Measurements from ENCODE around the gene TEKT5. TPM values are rescaled to one million over a fixed set of nuclear protein-coding genes. Genes with fewer than 3 reads are reported as not detected.
A peak's percentile ranks its signal among the peaks of the same experiment; 100 is the strongest.

TEKT5 gene
- total RNA-seq, 1 donor = under 0.01 TPM

DNA sequence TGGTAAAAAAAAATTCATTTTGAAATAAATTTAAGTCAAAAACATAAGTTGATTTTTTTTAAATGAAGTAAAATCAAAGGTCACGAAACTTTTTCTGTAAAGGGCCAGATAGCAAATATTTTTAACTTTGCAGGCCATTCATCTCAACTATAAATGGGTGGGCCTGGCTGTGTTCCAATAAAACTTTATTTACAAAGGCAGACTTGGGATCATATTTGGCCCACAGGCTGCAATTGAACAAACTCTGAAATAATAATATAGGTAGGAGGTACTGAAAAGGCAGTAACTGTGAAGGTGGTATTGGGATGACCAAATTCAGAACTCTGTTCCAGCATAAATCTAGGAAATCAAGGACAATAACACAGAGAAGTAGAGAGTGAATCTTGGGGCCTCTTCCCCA is 102.1 kb downstream of the TEKT5 start:
- H3K4me3 ChIP-seq (ENCODE audit: low read depth, low read length) = no peak overlapping the region
- DNase-seq (ENCODE audit: low read depth) = no peak
- TF ChIP-seq, protein P1, sequence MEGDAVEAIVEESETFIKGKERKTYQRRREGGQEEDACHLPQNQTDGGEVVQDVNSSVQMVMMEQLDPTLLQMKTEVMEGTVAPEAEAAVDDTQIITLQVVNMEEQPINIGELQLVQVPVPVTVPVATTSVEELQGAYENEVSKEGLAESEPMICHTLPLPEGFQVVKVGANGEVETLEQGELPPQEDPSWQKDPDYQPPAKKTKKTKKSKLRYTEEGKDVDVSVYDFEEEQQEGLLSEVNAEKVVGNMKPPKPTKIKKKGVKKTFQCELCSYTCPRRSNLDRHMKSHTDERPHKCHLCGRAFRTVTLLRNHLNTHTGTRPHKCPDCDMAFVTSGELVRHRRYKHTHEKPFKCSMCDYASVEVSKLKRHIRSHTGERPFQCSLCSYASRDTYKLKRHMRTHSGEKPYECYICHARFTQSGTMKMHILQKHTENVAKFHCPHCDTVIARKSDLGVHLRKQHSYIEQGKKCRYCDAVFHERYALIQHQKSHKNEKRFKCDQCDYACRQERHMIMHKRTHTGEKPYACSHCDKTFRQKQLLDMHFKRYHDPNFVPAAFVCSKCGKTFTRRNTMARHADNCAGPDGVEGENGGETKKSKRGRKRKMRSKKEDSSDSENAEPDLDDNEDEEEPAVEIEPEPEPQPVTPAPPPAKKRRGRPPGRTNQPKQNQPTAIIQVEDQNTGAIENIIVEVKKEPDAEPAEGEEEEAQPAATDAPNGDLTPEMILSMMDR (IDR thresholded peaks at IDR 0.05; ENCODE audit: insufficient read depth, low read depth, low read length) = no peak

DNA sequence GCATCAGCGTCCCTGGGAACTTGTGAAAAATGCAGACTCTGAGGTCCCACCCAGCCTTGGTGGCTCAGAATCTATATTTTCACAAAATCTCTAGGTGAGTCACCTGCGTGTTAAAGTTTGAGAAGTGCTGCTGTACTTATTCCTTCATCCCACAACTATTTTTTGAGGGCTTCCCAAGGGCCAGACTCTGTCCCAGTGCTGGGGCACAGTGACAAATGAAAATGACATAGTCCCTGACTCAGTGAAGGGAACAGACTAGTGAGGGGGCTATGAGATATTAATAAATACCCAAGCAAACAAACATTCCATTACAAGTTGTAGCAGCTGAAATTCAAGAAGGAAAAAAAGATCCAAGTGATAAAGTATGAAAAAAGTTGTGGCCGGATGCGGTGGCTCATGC is 104.4 kb downstream of the TEKT5 start:
- TF ChIP-seq, protein P1 (IDR thresholded peaks at IDR 0.05; ENCODE audit: insufficient read depth, low read depth, low read length) = no peak
- no peak overlapping the region for H3K4me3 ChIP-seq (ENCODE audit: low read depth, low read length)
- DNase-seq (ENCODE audit: low read depth) = no peak

GRCh38 chr16:10589109-10589508 is 105.6 kb downstream of the TEKT5 start:
- TF ChIP-seq, protein P1 (IDR thresholded peaks at IDR 0.05; ENCODE audit: insufficient read depth, low read depth, low read length) = no peak
- no peak for DNase-seq (ENCODE audit: low read depth)
- no peak overlapping the region for H3K4me3 ChIP-seq (ENCODE audit: low read depth, low read length)

DNA sequence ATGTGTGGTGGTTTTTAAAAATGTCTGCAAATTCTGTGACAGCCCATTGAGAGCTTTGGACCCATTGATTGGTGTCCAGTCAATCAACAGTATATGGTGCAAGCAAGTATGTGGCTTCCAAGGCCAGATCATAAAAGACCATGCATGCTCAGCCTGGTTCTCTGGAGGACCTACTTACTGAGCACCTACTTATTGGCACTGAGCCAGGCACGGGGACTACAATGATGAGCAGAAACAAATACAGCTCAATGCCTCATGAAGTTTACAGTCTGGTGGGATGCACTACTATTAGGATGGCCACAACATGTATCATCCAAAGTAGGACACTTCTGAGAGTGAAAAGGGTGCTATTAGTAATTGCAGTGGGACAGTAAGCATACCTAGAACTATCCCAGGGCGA is 107.1 kb downstream of the TEKT5 start:
- DNase-seq (ENCODE audit: low read depth) = no peak
- TF ChIP-seq, protein P1 (IDR thresholded peaks at IDR 0.05; ENCODE audit: insufficient read depth, low read depth, low read length) = no peak
- no peak overlapping the region for H3K4me3 ChIP-seq (ENCODE audit: low read depth, low read length)

GRCh38 chr16:10584981-10585438 is 109.7 kb downstream of the TEKT5 start:
- DNase-seq (ENCODE audit: low read depth) = no peak
- TF ChIP-seq, protein P1 (IDR thresholded peaks at IDR 0.05; ENCODE audit: insufficient read depth, low read depth, low read length) = no peak
- no peak overlapping the region for H3K4me3 ChIP-seq (ENCODE audit: low read depth, low read length)

GRCh38 chr16:10583269-10583668 is 111.5 kb downstream of the TEKT5 start:
- TF ChIP-seq, protein P1 (IDR thresholded peaks at IDR 0.05; ENCODE audit: insufficient read depth, low read depth, low read length) = no peak
- H3K4me3 ChIP-seq (ENCODE audit: low read depth, low read length) = no peak overlapping the region
- no peak for DNase-seq (ENCODE audit: low read depth)

GRCh38 chr16:10581507-10581906 is 113.2 kb downstream of the TEKT5 start:
- TF ChIP-seq, protein P1 (IDR thresholded peaks at IDR 0.05; ENCODE audit: insufficient read depth, low read depth, low read length) = no peak
- H3K4me3 ChIP-seq (ENCODE audit: low read depth, low read length) = no peak overlapping the region
- peak; percentile 38 for DNase-seq (ENCODE audit: low read depth)
